NCI-H1417 (cell line): ENCODE measurements around the gene HTR7.

ENCODE experiments used
- DNase-seq, 3 experiments: peaks; one replicate each; lab custom pipeline; 2025; lab: John Stamatoyannopoulos, UW

The HTR7 gene

DNA sequence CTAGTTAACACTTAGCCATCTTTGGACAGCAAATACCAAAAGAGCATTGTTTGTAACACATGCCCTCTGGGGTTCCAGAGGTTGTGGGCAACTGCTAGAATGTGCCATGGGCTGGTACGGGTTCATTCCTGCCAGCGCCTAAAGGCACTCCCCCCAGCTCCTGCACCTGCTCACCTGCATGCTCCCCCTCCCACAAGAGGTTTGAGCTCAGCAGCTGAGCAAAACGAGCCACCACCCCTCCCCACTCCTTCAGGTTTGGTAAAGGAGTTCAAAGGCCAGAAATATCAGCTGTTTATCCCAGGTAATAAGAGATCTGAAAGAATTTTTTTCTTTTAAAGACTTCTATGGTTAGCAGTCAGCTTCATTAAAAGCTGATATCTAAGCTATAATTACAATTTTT, 53.5 kb downstream of the HTR7 start:
- no peak for DNase-seq

DNA sequence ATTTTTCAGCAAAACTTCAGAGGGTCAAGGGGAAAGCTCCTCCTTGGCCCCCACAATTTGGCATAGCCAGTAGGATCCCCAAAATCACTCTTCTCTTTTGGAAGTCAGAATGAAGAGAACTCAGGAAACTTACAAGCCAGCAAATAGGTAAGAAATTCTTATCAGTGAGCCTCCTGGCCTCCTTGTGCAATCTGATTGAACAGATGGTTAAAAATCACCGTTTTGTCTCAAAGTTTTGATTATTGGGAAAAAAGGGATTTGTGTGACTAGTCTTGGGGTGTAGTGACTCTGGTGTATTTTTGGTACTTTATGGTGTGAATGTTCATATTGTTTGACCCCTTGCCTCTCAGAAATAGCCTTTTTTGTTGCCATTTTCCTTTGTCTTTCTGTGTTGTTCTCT, 56.2 kb downstream of the HTR7 start:
- DNase-seq, result no peak

DNA sequence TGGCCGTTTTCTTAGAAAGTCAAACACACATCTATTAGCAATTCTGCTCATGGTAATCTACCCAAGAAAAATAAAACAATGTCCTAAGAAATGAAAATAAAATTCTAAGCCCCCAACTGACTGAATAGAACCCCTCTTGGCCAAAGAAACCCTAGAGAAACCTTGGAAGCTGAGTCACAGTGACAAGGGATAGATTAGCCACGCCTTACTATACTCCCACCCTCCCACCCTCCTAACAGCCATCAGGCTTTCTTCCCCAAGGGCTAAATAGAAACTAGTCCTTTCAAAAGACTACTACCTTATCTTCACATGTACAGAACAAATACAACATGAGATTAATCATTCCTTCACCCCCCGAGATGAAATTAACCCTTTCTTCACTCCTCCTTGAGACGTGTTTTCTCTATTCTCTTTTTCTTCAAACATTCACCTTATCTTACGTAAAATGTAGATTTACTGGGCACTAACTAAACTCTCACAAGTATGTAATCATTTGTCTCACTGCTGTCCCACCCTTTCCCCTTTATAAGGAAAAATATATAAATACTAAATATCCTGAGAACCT, 57.5 kb downstream of the HTR7 start:
- no peak for DNase-seq

DNA sequence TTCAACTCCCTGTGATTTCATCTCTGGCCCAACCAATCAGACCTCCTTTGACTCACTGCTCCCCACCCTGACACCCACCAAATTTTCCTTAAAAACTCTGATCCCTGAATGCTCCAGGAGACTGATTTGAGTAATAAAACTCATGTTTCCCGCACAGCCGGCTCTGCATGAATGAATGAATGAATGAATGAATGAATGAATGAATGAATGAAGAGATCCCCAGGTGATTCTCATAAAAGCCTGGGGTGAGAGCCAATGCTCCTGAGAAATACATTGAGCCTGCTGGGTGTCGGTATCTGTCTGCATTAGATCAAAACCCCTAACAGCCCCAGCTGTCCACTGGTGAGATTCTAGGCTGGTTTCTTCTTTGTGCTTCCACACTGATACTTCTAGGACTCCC, 58.7 kb downstream of the HTR7 start:
- no peak for DNase-seq

DNA sequence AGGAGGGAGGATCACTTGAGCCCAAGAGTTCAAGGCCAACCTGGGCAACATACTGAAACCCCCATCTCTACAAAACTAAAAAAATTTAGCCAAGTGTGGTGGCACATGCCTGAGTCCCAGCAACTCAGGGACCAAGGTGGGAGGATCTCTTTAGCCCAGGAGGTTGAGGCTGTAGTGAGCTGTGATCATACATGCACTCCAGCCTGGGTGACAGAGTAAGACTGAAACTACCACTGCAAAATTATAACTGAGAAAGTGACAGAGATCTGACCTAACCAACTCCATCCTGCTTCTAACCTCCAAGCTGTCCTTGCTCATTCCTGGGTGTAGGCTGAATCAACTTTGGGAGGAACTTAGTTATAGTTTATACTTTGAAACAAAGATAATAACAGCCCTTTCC, 59.4 kb downstream of the HTR7 start:
- no peak for DNase-seq

DNA sequence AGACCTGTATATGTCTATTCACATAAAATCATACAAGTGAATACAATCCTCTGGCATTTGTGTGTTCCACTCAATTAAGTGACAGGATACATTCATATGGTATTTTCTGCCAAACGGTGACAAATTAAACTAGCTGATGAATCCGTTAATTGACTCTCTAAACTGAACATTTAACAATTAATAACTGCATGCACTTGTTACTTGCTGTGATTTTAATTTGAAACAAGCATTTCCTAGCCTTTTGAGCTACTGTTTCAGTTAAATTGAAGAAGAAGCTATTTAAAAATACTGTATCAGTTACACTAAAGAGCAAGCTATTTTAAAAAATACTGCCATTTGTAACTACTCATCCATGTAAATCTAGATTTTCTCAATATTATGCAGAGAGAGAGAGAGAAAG, 67.4 kb downstream of the HTR7 start:
- DNase-seq, result no peak

DNA sequence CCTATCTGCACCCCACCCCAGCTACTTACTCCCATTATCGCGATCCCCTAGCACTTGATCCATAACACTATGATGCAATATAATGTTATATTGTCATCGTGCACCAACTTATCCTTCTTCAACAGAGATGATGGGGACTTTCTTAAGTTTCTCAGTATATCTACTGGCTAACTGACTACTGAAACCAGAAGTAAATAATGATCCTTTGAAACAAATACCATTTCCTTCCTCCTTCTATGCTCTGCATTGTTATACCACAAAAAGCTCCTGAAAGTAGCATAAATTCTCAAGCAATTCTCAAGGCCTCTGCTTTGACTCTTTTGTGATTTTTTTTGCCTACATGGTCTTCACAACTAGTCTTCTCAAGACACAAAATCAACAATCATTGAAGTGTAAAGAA, 68.9 kb downstream of the HTR7 start:
- no peak for DNase-seq

DNA sequence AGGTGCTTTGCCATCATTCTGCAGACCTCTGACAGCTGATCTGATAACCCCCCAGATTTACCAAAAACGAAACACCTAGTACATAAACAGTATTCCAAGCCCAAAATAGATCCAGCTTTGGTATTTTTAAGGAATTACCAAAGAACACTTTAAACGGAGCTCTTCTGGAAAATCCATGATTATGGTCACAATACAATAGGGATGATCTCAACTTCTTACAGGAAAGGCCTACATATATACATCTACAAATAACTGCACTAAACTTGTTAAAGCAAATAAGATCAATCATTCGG, 69.7 kb downstream of the HTR7 start:
- no peak for DNase-seq

DNA sequence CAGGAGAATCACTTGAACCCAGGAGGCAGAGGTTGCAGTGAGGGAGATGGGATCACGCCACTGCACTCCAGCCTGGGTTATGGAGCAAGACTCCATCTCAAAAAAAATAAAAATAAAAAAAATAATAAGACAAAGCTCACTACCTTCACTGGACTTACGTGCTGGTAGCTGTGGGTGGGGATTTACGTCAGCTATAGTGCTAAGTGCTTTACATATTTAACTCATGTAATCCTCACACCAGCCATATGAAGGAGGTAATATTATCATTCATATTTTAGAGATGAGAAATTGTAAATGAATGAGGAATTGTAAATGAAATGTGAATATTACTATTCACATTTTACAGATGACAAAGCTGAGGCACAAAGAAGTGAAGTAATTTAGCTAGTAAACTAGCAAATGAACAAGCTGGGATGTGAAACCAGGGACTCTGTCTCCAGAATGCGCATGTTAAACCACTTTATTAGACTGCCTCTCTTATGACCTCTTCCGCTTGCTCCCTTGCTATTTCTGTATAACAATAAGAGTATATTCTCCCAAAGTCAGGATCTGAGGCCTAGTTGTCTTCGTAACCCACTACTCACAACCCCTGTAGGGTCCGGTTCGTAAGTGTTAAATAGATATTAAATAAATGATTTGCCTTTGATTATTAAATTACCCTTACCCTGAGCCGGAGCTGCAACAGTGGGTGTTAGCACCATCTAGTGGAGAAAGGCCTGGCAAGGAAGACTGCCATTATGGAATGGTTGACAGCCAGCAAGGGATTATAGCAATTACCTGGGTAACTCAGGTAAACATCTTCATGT, 70.2 kb downstream of the HTR7 start:
- DNase-seq, result peak; percentile 13 to 60 (median 15)

DNA sequence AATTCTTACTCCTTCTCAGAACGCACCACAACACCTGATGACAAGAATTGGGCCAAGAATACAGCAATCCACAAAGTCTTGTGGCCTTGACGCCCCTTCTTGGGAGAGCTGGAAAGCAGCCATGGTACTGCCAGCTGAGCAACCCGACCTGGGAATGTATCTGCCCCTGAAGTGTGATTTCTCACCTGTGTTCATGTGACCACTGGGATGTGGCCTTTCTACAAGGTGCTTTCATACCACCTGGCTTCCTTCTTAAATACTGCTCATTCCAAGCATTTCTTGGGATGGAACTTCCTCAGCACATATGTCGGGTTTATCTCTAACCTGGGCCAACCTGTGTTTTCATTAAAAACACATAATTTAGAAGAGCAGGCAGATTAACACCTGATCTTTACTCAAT, 72.1 kb downstream of the HTR7 start:
- no peak for DNase-seq

DNA sequence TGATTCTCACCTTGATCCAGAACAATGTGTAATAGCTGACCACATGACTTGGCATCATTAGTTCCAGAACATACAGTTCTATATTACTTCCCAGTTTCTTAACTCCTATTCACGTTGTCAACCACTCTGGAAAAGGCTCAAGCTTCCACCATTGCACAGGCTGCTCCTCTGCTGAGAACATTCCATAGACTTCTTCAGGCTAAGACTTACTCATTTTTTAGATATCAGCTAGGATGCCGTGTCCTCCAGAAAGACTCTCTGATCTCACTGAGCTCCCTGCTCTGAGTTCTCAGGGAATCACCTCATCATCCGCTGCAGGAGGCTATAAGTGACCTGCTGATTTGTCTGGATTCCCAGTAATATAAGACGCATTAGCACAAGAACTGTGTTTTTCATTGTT, 73.1 kb downstream of the HTR7 start:
- no peak for DNase-seq

DNA sequence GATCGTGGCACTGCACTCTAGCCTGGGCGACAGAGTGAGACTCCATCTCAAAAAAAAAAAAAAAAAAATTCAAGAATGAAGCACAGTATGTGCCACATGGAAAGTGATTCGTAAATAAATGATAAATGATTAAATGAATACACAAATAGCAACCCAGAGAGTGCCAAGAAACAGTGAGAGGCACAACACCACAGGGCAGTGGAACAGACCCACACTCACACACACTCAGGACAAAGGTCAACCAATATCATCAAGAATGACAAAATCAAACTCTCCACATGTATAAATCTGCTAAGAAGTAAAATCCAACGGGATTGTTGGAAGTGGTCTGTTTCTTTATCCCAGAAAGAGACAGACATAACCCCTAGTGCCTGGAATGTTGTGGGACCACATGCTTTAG, 77.4 kb downstream of the HTR7 start:
- DNase-seq, result no peak

DNA sequence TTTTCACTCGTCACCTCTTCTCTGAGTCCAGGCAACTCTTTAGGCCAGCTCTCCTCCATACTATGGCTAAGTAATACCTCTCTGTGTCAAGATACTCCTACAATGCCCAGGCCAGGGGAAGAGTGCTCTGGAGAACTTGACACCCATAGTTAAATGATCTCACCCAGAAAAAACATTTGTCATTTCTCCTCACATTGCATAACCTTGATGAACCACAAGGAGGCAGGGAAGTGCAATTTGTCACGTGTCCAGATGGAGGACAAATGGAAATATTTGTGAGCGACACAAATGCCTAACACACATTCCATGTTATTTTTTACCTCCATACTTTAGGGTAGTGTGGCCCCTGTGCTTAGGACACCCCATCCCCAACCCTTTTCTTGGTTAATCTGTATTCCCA, 78.3 kb downstream of the HTR7 start:
- no peak for DNase-seq

DNA sequence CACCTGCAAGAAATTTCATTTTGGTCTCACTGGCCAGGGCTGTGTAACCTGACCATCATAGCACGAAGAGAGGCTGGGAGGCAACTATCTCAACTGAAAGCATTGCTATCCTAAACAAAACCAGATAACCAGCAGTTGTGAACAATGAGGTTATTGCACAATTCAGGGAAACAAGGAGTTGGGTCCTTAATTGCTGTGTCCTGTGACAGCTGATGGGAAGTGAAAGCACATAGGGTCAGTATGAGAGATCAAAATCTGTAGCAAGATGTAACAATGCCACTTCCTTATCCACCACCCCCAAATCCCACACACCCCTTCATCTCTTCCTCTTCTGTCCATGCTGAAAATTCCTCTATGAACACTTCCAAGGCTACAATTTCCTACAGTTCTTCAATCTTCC, 80.2 kb downstream of the HTR7 start:
- no peak for DNase-seq

DNA sequence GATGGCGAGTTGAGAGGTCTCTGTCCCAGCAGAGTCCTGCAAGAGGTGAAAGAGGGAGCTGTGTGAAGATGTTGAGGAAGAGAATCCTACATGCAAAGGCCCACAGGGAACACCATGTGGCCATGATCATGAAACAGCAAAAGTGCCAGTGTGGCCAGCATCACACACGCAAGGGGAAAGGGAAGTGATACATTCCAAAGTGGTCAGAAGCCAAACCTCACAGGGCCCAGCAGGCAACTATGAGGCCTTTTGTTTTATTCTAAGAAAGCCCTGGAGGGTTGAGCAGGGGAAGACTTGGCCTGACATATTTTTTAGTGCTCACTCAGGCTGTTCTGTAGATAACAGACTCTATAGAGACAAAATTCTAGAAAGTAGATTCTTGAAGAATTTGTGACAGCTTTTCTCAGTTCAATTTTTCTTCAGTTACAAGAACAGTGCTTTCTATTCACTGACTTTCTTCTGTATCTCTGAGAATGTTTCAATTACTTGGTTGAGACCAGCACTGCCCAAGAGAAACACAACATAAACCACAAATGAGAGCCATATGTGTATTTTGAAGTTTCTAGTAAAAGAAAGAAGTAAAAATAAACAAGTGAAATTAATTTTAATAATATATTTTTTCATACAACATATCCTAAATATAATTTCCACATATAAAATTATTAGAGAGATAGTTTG, 82.3 kb downstream of the HTR7 start:
- no peak for DNase-seq

DNA sequence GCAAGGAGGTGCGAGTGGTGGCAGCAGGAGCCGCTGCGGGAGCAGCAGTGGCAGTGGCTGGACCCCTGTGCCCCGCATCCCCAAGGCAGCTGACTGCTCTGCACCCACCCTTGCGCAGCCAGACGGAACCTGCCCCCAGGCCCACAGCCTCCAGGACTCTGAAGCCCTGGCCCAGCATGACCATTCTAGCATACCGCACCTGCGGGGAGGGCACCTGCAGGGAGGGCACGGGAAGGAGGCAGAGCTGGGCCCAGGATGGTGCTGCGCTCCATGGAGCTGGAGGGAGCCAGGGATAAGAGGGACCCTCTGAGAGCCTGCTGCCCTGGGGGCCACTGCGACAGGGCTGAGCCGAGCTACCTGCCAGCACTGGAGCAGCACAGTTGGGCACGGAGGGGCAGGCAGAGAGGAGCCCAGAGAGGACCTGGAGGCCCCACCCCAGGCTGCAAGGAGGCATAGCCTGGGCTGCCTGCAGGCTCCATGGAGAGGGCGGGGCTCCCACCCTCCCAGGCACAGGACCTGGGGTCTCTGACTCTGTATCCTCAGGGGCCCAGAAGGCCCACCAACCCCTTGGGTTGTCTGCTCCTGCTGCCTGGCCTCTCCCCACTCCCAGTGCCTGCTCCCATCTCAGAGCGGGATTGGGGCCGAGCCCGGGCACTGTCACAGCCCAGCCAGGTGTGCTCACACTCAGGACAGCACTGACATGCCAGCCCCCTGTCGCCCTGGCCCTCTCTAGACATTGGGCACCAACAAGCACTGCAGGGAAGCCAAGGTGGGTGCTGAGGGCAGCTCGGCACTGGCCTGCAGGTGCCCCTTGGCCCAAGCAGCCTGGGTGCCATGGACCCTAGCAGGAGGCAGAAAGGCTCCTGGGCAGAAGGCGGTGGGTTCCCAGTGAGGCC, 87.6 kb downstream of the HTR7 start:
- DNase-seq, result no peak

DNA sequence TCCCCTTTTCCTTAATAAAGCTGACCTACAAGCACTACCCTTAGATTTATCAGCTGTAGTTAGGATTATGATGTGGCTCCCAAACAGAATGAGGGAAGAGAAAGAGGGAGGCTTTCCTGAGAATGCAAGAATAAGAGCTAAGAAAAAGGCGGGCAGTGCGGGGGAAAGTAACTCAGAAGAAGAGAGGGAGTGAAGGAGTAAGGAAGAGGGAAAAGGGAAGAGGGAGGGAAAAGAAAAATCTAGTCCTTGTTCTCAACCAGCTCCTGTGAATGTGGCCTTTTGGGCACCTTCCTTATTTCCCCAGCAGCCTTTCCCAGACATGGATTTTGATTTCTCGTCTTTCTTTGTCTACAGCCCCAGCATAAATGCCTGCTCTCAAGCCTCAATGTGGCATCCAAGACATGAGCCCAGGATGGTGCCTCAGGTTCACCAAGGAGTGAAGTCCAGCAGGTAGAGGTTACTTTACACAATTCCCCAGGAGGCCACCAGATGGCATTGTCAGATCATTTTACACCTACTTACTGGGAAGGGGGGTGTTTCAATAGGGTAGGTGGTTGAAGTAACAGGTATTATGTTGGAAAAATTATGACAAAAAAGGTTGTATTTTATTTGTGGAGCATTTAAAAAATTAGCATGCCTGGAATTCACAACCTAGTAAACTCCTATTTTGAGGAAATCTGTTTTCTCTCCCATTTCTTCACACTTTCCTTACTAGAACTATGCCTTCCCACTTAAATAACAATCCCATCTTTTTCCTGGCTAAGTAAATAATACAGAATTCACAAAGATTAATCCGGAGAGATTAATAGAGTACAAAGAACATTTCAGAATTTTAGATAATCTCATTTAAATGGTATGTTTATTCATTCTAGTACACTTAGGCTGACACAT, 106.5 kb downstream of the HTR7 start:
- peak; percentile 2 to 60 (median 19) for DNase-seq

DNA sequence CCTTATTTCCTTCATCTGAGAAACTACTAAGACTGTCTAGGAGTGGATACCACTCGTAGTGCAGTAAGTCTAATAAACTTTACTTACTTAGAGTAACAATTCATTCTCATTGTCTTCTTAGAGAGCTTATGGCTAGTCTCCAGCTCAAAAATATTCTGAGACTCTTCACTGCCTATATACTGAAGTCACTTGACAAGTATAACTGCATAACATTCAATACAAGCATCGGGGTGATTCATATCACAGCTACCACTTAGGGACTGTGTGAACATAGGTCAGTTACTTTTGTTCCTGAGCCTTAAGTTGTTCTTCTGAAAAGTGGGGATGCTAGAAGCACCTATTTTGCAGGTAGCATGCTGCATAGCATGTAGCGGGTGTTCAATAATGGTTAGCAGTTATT, 111.0 kb downstream of the HTR7 start:
- DNase-seq, result no peak

DNA sequence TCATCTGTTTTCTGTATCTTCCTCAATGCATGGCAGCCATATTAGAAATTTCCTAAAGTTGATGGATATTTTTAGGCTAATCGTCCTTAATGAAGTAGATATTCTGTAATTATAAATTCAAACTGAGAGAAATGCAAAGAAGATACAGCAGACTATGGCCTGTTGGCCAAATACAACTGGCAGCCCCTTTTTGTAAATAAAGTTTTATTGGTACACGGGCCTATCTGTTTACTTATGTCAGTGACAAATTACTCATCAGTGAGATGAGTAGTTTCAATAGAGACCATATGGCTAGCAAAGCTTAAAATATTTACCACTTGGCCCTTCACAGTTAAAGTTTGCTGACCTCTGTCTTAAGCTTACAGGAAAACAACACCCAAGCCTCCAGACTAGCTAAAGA, 112.3 kb downstream of the HTR7 start:
- DNase-seq, result no peak

DNA sequence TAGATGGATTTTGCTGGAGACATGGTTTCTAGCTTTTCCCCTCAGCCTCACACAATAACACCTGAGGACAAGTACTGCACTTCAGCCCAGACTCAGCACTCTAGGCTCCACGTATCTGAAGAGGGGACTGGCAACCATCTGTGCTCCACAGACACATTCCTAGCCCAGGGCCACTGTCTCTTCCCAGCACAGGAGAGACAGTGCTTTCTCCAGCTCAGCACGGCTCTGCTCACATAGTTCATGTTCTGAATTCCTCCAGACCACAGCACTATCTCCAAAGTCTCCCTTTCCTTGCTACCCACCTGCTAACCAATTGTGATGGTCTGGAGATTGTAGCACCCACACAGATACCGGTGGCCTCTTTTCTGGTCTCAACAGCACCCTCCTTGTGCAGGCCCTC, 114.5 kb downstream of the HTR7 start:
- DNase-seq, result no peak

DNA sequence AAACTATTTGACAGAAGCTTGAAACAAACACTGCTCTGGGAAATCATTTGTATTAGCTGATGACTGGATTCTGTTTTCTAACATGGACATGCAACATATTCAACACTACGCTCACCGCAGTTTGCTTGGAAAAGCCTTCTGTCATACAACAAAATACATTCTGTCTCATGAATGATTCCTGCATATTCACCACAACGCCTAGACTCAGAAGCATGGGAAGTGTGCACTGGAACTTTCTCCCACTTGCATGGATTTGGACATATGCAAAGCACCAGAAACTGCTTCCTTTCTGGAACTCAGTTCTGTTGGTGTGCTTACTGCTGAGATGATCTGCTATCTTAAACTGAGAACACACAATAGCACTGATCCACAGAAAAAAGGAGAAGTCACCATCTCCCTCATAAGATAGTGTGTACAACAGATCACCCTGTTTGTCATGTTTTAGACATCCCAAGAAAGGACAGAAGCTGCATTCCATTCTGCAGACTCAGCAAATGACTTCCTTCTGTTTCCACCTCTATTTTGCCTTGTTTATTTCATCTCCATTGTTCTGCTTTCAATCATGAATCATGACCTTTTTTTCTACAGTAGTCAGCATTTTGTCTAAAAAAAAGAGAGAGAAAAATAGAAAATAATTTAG, 115.8 kb downstream of the HTR7 start:
- DNase-seq, result no peak
